HepG2 (cell line): ENCODE data around the gene ZNRF3. TPM values are rescaled to one million over a fixed set of nuclear protein-coding genes. Genes with fewer than 3 reads are reported as not detected.

Source experiments
- AGO2 ChIP-seq: fragments of 200-400 bp; formaldehyde crosslinking; optimal IDR thresholded peaks from 2 replicates; pipeline ENCODE3; 2017; ENCODE audit warnings: mild to moderate bottlenecking, low read depth, low read length, moderate library complexity
- BCL3 ChIP-seq: sonication (generic); formaldehyde crosslinking; IDR thresholded peaks from 2 replicates; pipeline ENCODE4 v1.5.1; 2020; ENCODE audit warnings: mild to moderate bottlenecking, missing genetic modification reagents, moderate library complexity
- ELF4 ChIP-seq: sonication (generic); formaldehyde crosslinking; IDR thresholded peaks from 2 replicates; pipeline ENCODE4 v1.5.0; 2020; ENCODE audit warnings: missing genetic modification reagents, mild to moderate bottlenecking, moderate library complexity, borderline replicate concordance
- FOXJ3 ChIP-seq: sonication (generic); formaldehyde crosslinking; IDR thresholded peaks from 2 replicates; pipeline ENCODE4 v1.4.0; 2020; ENCODE audit warnings: missing genetic modification reagents, mild to moderate bottlenecking, borderline replicate concordance
- IRF2 ChIP-seq: IDR thresholded peaks from 2 replicates; pipeline ENCODE4 v1.6.1; 2018; ENCODE audit warnings: missing genetic modification reagents, missing compliant biosample characterization
- KDM5A ChIP-seq: fragments of 200-600 bp; sonication (generic); IDR thresholded peaks from 2 replicates; pipeline ENCODE4 v1.7.0; 2018; ENCODE audit warnings: antibody characterized with exemption, mild to moderate bottlenecking, low read length, borderline replicate concordance
- MBD4 ChIP-seq: IDR thresholded peaks from 2 replicates; pipeline ENCODE4 v1.6.1; 2012; ENCODE audit warnings: low read length, inconsistent platforms, borderline replicate concordance
- MED1 ChIP-seq: sonication (generic); formaldehyde crosslinking; IDR thresholded peaks from 2 replicates; pipeline ENCODE4 v1.4.0; 2020; ENCODE audit warnings: missing genetic modification reagents
- NFE2L1 ChIP-seq: sonication (generic); formaldehyde crosslinking; IDR thresholded peaks from 2 replicates; pipeline ENCODE4 v1.4.0; 2020; ENCODE audit warnings: missing genetic modification reagents, mild to moderate bottlenecking, borderline replicate concordance
- PAWR ChIP-seq: sonication (generic); formaldehyde crosslinking; IDR thresholded peaks from 2 replicates; pipeline ENCODE4 v1.4.0; 2020; ENCODE audit warnings: missing genetic modification reagents, mild to moderate bottlenecking, borderline replicate concordance
- SNAI1 ChIP-seq: sonication (generic); formaldehyde crosslinking; IDR thresholded peaks from 2 replicates; pipeline ENCODE4 v1.5.0; 2020; ENCODE audit warnings: mild to moderate bottlenecking, missing genetic modification reagents, borderline replicate concordance
- SP1 ChIP-seq, 2 experiments: fragments of 450-650 bp in 1 of 2; sonication (generic) in 1 of 2; formaldehyde crosslinking in 1 of 2; IDR thresholded peaks; 2 replicates each; pipeline versions ENCODE4 v1.4.0 to v1.6.1; 2016 to 2020; ENCODE audit warnings: missing genetic modification reagents in 1 of 2
- TRAFD1 ChIP-seq: sonication (generic); formaldehyde crosslinking; IDR thresholded peaks from 2 replicates; pipeline ENCODE4 v1.5.1; 2020; ENCODE audit warnings: missing genetic modification reagents, mild to moderate bottlenecking, borderline replicate concordance
- WIZ ChIP-seq: sonication (generic); formaldehyde crosslinking; IDR thresholded peaks from 2 replicates; pipeline ENCODE4 v1.5.1; 2020; ENCODE audit warnings: mild to moderate bottlenecking, missing genetic modification reagents
- ZFP82 ChIP-seq: sonication (generic); formaldehyde crosslinking; IDR thresholded peaks from 2 replicates; pipeline ENCODE4 v1.5.1; 2020; ENCODE audit warnings: mild to moderate bottlenecking, missing genetic modification reagents, borderline replicate concordance
- ZFP91 ChIP-seq: sonication (generic); formaldehyde crosslinking; IDR thresholded peaks from 2 replicates; pipeline ENCODE4 v1.9.0; 2022; ENCODE audit warnings: missing genetic modification reagents, mild to moderate bottlenecking, borderline replicate concordance
- ZKSCAN1 ChIP-seq: fragments of 150-350 bp; IDR thresholded peaks from 2 replicates; pipeline ENCODE4 v1.6.1; 2014; ENCODE audit warnings: low read length
- ZNF136 ChIP-seq: sonication (generic); formaldehyde crosslinking; IDR thresholded peaks from 2 replicates; pipeline ENCODE4 v1.8.1; 2022; ENCODE audit warnings: low read depth, mild to moderate bottlenecking, moderate library complexity, missing genetic modification reagents
- ZNF263 ChIP-seq: sonication (generic); formaldehyde crosslinking; IDR thresholded peaks from 2 replicates; pipeline ENCODE4 v1.4.0; 2020; ENCODE audit warnings: missing genetic modification reagents
- polyA plus RNA-seq, 8 experiments: library from polyadenylated mRNA; depleted of rRNA in 3 of 8; stranded (reverse) in 7 of 8; unstranded in 1 of 8; fragments of >200 nt; fragmentation: Illumina TruSeq in 4 of 8; extraction: Trizol in 4 of 8; gene quantifications; 2 replicates each; pipeline versions ENCODE4 v1.2.1 to v1.2.3, GENCODE V29; 2011 to 2016; ENCODE audit warnings: low read depth in 4 of 8, missing spikeins in 1 of 8, mixed read lengths in 1 of 8; ENCODE audit not compliant: insufficient read depth in 1 of 8
- total RNA-seq, 5 experiments: library from RNA; depleted of rRNA; stranded (reverse); fragments of >200 nt; fragmentation: Illumina TruSeq; extraction: Trizol; gene quantifications; 2 replicates each; pipeline ENCODE4 v1.2.3, GENCODE V29; 2016; ENCODE audit warnings: low read depth in 1 of 5
- TF ChIP-seq, protein P1 (sequence below): sonication (generic); formaldehyde crosslinking; IDR thresholded peaks from 2 replicates; pipeline ENCODE4 v1.8.1; 2023; ENCODE audit warnings: missing genetic modification reagents, inconsistent platforms, borderline replicate concordance
- TF ChIP-seq, protein P2 (sequence below): IDR thresholded peaks from 2 replicates; pipeline ENCODE4 v1.6.1; 2018; ENCODE audit warnings: missing genetic modification reagents, mild to moderate bottlenecking, missing compliant biosample characterization
- TF ChIP-seq, protein P3 (sequence below): IDR thresholded peaks from 2 replicates; pipeline ENCODE4 v1.6.1; 2016; ENCODE audit warnings: low read depth, borderline replicate concordance

ZNRF3 gene
- total and polyA plus RNA-seq, 2 of the 13 experiments (the other 11 are each of a cell fraction or from before 2014, with no cell fraction given): 20.3 to 36.7 TPM

DNA sequence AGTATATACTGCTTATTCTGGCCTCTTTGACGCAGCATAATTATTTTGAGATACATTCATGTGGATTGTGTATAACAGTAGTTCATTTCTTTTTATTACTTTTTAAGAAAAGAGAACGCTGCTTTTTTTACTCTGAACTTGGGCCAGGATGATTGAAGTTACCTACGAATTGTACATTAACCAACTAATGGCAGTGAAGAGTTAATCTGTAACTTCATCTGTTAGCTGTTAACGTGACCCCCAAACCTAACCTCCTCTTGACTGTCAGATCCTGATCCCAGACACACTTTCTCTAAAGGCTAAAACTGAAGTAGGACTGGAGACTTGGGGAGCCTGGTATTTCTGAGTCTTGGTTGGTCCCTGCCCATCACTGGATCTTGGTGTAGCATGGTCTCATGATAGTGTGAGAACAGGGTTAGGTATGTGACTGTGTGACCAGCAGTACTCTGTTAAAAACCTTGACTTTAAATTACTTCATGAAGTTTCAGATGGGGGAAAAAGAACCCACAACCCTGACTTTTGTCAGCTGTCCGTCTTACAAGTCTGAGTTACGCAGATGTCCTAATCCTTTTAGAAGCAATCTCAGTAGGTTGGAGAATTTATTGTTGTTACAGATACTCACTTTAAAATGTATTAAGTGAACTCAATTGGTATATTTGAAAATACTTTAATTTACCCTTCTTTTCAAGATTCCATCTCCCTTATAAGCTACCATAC, 138.9 kb downstream of the ZNRF3 start (continued):
- TF ChIP-seq, protein P1, sequence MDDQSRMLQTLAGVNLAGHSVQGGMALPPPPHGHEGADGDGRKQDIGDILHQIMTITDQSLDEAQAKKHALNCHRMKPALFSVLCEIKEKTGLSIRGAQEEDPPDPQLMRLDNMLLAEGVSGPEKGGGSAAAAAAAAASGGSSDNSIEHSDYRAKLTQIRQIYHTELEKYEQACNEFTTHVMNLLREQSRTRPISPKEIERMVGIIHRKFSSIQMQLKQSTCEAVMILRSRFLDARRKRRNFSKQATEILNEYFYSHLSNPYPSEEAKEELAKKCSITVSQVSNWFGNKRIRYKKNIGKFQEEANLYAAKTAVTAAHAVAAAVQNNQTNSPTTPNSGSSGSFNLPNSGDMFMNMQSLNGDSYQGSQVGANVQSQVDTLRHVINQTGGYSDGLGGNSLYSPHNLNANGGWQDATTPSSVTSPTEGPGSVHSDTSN: no peak
- no peak for TF ChIP-seq IRF2 (CRISPR knock-in tag)
- TF ChIP-seq ZFP82 (CRISPR knock-in tag): no peak
- TF ChIP-seq PAWR (CRISPR knock-in tag): no peak
- no peak for TF ChIP-seq TRAFD1 (CRISPR knock-in tag)
- no peak for TF ChIP-seq ZKSCAN1
- TF ChIP-seq BCL3 (CRISPR knock-in tag): no peak
- TF ChIP-seq, protein P2, sequence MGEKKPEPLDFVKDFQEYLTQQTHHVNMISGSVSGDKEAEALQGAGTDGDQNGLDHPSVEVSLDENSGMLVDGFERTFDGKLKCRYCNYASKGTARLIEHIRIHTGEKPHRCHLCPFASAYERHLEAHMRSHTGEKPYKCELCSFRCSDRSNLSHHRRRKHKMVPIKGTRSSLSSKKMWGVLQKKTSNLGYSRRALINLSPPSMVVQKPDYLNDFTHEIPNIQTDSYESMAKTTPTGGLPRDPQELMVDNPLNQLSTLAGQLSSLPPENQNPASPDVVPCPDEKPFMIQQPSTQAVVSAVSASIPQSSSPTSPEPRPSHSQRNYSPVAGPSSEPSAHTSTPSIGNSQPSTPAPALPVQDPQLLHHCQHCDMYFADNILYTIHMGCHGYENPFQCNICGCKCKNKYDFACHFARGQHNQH (CRISPR knock-in tag): no peak
- TF ChIP-seq ELF4 (CRISPR knock-in tag): no peak
- TF ChIP-seq, protein P3, sequence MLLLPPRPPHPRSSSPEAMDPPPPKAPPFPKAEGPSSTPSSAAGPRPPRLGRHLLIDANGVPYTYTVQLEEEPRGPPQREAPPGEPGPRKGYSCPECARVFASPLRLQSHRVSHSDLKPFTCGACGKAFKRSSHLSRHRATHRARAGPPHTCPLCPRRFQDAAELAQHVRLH (CRISPR knock-in tag): no peak
- no peak for TF ChIP-seq SP1 (IDR thresholded peaks at IDR 0.05)
- TF ChIP-seq SP1 (CRISPR knock-in tag; IDR thresholded peaks at IDR 0.05): no peak
- TF ChIP-seq FOXJ3 (CRISPR knock-in tag): peak; percentile 44; the same call in 1 of the 2 replicates
- no peak for TF ChIP-seq ZFP91 (CRISPR knock-in tag)
- no peak for TF ChIP-seq AGO2
- TF ChIP-seq WIZ (CRISPR knock-in tag): no peak
- TF ChIP-seq KDM5A: no peak; the same call in 1 of the 2 replicates
- no peak for TF ChIP-seq ZNF136 (CRISPR knock-in tag)
- no peak for TF ChIP-seq SNAI1 (CRISPR knock-in tag)
- TF ChIP-seq MBD4: no peak
- no peak for TF ChIP-seq ZNF263 (CRISPR knock-in tag)
- TF ChIP-seq NFE2L1 (CRISPR knock-in tag): no peak
- peak; percentile 65 for TF ChIP-seq MED1 (CRISPR knock-in tag)
